GM18498 (cell line): Measurements from ENCODE around the gene WDFY2.
"Not testable (repeated sequence)": the region's sequence is repeated elsewhere in the genome, so short reads cannot be mapped to it uniquely, and the experiment has no call there.

Experiments
- ATAC-seq: cut with Tn5 transposase; IDR thresholded peaks from one replicate; pipeline ENCODE4 v1.9.1; 2021; ENCODE audit warnings: mild to moderate bottlenecking, moderate library complexity; ENCODE audit not compliant: unreplicated experiment

The WDFY2 gene

GRCh38 chr13:51689663-51689996 lies 105.4 kb downstream of the WDFY2 start:
- ATAC-seq = peak; percentile 81

DNA sequence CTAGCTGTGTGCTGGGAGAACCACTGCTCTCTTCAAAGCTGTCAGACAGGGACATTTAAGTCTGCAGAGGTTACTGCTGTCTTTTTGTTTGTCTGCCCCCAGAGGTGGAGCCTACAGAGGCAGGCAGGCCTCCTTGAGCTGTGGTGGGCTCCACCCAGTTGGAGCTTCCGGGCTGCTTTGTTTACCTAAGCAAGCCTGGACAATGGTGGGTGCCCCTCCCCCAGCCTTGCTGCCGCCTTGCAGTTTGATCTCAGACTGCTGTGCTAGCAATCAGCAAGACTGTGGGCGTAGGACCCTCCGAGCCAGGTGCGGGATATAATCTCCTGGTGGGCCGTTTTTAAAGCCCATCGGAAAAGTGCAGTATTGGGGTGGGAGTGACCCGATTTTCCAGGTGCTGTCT lies 111.4 kb downstream of the WDFY2 start:
- not testable (repeated sequence) for ATAC-seq

- ATAC-seq = no peak
Observed at GRCh38 chr13:51697181-51697580, 112.9 kb downstream of the WDFY2 start.

- ATAC-seq = no peak
Observed at GRCh38 chr13:51697855-51698254, 113.6 kb downstream of the WDFY2 start.

- ATAC-seq = no peak
Observed at GRCh38 chr13:51698352-51698751, 114.1 kb downstream of the WDFY2 start.

DNA sequence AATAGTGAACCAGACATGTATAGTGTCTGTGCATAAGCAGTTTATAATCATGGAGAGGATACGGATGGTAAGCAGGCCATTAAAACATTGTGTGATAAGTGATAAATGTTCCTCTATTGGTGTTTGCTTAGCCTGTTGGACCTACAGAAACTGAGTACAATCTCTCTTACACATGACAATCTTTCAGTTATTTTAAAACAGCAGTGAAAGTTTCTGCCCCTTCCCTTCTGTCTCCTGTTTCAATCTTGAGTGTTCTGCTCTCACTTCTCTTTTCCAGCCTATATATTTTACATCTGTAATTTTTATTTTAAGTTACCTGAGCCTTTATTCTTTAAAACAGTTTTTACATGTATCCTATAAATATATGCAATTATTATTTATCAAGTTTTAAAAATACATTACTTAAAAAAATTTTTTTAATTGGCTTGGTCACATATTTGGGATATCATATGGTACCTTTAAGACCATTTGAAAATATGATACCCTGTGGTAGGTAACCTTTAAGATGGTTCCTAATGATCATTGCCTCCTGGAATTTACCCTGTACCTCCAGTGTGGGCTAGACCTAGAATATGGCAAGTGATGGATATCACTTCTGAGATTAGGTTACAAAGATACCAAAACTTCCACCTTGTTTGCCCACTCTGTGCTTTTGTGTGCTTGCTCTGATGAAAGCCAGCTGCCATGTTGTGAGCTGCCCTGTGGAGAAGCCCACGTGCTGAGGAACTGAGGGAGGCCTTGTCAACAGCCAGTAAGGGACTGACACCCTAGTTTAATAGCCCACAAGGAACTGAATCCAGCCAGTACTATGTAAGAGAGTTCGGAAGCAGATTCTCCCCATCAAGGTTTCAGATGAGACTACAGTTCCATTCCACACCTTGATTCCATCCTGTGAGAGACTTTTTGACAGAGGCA lies 120.4 kb downstream of the WDFY2 start:
- ATAC-seq = peak; percentile 92

DNA sequence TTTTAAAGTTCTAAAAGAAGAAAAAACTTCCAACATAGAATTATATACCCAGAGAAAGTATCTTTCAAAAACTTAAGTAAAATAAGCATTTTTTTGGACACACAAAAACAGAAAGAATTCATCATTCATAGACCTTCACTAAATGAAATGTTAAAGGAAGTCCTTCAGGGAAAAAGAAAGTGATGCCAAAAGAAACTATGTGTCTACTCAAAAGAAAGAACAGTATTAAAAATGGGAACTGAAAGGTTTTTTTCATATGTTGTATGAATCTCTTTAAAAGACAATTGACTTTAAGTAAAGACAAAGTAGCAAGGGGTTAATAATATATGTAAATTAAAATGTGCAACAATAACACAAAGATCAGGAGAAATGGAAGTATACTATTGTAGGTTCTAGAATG lies 123.2 kb downstream of the WDFY2 start:
- no peak for ATAC-seq

GRCh38 chr13:51713807-51714206 lies 129.5 kb downstream of the WDFY2 start:
- ATAC-seq = no peak

- peak; percentile 85 for ATAC-seq
Observed at GRCh38 chr13:51714663-51715168, 130.5 kb downstream of the WDFY2 start.

DNA sequence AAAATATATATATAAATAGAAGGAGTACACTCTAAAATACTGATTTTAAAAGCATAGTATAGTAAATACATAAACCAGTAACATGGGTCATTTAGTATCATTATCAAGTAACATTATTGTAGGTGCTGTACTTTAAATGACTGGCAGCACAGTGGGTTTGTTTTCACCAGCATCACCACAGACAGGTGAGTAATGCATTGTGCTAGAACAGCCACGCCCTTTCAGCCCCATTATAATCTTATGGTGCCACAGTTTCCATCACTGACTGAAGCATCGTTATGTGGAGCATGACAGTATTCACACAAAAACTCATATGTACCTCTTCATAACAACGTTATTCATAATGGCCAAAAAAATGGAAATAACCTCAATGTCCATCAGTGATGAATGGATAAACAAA lies 131.4 kb downstream of the WDFY2 start:
- no peak for ATAC-seq

DNA sequence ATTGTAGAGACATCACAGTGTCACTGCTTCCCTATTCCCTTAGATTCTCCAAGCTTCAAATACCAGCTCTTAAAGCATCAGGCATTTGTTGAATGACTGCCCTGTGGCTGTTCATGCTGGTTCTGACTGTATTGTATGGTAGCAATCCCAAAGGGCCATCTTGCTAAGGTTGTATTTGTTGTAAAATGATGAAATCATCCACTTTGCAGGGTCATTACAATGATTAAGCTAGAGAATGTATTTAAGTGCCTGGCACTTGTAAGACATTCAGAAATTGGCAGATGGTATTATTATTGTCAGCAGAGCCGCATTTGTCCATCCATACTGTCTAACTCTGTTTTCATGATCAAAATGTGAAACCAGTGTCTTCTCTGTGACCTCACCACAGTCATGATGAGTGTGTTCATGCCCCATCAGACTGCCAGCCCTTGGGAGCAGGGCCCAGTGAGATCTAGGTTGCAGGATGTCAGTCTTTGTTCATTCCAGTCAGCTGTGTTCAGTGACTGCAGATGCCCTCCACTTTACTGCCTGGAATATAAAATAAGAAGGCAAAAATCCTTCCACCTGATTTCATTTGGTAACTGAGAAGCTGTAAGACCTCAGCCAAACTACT lies 133.6 kb downstream of the WDFY2 start:
- no peak for ATAC-seq

- ATAC-seq = no peak
Observed at GRCh38 chr13:51719394-51719793, 135.1 kb downstream of the WDFY2 start.

- ATAC-seq = peak; percentile 89
Observed at GRCh38 chr13:51721496-51721895, 137.2 kb downstream of the WDFY2 start.

- ATAC-seq = no peak
Observed at GRCh38 chr13:51723529-51723928, 139.3 kb downstream of the WDFY2 start.

- ATAC-seq = no peak
Observed at GRCh38 chr13:51724721-51725120, 140.5 kb downstream of the WDFY2 start.

DNA sequence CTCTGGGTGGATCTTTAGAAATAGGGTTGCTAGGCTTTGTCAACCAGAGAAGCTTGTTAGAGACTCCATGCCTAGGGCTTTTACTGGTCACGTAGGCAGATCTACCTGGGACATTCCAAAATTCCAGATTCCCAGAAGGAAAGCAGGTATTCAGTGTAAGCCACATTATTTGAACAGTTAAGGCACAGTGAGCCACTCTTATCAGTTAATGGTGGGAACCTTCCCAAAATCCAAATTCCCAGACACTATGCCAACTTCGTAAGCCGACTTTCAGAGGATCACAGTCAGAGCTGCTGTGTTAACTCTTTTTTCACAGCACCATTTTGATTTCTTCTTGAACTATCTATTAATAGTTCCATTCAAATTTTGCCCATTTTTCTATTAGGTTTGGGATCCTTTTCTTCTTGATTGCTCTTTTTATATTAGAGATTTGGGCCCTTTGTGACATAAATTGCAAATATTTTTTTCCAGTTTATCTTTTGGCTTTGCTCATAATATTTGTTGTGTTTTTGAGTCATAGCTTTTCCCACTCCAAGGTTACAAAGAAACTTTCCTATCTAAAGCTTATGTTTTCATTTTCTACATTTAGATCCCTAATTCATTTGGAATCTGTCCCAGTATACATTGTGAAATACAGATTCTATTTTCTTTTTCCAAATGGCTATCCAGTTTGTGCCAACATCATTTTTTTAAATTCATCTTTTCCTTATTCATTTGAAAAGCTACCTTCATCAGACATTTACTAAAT lies 142.4 kb downstream of the WDFY2 start:
- ATAC-seq = no peak

DNA sequence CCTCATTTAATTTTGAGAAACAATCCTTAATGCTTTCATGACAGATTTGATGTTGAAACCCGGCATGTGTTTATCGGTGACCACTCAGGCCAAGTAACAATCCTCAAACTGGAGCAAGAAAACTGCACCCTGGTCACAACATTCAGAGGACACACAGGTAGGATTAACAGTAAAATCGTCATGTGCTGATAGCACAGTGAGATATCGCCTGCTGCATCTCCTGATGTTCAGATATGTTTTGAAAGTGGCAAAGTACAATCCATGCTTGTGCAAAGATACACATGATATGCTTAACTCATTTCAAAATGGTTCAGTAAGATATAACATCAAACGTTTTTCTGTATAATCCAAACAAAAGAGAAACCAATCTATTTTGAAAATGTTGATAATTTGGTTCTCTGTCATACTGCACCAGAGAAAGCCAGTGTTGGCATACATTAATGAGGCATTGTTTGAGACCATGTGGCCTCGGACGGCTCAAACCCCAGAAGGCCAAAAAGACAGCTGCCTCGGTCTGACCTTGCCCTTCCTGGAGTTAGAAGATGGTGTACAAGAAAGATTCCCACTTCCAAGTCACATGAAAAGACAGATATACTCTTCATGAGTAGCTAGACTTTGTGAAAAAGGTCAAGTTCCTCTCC lies 143.5 kb downstream of the WDFY2 start:
- ATAC-seq = no peak

GRCh38 chr13:51728275-51728673 lies 144.0 kb downstream of the WDFY2 start:
- no peak for ATAC-seq

- ATAC-seq = no peak
Observed at GRCh38 chr13:51728972-51729371, 144.7 kb downstream of the WDFY2 start.

DNA sequence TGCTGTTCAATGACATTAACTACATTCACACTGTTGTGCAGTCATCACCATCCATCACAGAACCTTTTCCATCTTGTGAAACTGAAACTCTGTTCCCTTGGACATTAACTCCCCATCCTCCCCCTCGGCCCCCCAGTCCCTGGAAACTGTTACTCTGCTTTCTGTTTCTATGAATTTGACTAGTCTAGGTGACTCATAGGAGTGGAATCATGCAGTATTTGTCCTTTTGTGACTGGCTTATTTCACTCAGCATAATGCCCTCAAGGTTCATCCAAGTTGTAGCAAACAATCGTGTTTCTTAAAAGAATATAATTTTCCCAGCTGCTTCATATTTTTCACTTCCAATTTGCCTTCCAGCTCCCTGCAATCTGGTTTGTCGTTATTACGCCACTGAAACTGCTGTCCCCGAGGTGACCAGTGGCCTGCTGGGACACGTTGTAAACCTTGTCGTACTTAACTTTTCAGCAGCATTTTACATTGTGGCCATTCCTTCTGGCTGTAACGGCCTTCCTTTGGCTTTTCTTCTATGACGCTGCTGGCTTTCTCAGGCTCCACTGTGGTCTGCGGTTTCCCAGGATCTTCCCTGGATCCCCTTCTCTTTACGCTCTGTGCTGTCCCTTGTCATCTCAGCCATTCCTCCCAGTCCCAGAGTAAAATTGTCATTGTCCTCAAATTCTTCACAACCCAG lies 145.7 kb downstream of the WDFY2 start:
- ATAC-seq = no peak
